HG03354 (cell line): ENCODE results near the gene SCFD2.

Experiments used
- ATAC-seq: cut with Tn5 transposase; IDR thresholded peaks from one replicate; pipeline ENCODE4 v1.9.1; 2021; ENCODE audit warnings: mild to moderate bottlenecking; ENCODE audit not compliant: unreplicated experiment, poor library complexity, severe bottlenecking

Gene SCFD2

DNA sequence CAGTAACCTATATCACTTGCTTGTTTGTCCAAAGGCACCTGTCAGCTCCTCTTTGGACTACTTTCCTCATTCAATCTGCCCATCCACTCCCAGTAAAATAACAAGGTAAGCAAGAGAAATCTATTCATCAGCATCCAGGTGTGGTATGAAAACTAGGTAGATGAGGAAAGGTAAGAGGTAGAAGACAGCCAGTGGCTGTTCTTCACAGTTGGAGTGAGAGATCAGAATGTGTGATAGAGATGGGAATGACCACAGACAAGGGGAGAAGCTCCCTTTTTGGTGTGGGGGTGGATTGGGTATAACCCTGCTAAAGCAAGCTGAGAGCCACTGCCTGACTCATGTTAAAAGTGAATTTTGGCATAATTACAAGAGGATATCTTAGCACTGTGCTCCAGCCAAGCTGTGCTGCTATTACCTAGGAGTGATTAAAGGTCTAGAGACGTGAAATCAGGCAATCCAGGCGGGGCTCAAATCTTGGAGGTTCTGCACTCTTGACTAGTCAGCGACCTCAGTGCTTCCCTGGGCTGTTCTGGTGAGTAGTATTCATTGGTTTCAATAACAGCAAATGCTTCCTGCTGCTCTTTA, 531.8 kb downstream of the SCFD2 start:
- ATAC-seq: no peak

DNA sequence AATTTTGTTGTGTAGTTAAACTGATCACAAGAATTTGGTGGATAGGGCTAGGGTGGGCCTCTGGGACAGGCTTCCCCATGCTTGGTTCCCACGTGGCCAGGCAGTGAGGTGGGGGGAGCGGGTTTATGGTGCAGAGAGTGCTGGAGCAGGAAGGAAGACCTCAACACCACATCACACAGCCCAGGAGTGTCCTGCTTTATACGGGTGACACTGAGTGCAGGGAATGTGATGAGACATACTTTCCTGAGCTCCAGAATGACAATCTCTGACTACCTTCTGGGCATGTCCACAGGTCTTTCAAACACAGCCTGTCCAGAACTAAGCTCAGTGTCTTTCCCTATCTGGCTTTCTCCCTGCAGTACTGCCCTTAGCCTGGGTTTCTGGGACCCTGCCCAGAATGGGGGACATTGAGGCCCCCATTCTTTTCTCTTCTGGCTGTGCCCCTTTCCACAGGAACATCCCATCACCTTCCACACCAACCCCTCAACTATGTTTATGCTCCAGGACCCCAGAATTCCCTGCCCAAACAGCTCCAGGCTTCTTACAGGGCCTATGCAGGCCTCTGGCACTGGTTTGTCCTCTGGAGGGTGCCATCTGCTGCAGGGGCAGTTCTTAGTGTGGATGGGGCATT, 540.3 kb downstream of the SCFD2 start:
- ATAC-seq: no peak

DNA sequence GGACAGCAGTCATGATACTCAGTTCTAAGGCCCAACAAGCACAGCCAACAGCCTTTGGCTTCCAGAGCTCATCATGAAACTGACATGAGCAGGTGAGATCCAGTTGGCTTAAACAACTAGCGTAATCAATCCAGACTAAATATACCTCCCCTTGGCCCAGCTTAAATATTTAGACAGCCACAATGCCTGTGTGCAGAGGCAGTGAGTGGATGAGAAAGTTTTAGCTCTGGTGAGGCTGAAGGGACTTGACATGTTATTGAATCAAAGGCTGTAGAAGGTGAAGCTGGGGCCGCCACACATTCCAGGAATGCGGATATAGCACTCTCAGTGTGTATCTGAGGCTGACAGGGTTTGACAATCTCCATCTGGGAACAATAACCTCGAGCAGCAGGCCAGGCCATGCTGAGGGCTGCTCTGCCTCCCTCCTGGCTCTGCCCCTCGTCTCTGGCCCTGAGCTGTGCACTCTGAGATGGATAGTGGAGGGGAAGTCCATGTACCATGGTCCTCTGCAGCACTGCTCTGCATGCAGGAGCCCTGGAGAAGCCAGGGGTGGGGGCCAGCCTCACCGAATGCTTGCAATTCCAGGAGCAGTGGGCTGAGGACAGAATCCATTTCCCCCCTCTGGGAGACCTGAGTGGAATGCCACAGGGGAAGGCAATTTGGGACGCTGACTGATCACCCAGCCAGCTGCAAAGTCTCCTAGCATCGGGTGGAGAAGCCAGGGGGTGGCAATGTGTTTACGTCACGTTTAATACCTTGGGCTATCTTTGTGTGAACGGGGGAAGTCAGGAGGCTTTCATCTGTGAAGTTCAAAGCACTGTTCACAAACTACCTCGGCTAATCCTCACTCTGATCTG, 541.0 kb downstream of the SCFD2 start:
- ATAC-seq: no peak

DNA sequence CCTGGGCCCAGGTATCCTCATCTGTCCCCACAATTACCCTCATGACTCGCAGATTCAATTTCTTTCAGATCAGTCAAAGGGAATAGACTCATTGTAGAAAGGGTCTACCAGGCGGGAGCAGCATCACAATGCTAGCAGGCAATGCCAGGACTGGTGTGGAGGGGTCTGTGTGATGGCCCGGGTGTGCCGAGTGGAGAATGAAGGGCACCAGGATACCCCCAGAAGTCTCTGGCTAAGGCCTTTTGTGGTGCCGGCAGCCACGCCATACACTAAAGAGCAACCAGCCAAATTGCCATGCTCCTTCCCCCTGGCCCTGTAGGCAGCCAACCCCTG, 541.6 kb downstream of the SCFD2 start:
- ATAC-seq: no peak

DNA sequence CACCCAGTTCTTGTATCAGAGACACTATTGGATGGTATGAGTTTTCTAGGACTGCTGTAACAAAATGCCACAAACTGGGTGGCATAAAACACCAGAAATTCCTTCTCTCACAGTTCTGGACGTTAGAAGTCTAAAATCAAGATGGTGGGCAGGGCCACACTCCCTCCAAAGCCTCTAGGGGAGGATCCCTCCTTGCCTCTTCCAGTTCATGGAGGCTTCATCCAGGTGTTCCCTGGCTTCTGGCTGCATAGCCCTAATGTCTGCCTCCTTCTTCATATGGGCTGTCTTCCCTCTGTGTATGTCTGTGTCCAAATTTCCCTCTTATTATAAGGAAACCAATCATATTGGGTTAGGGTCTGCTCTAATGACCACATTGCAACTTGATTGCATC, 542.2 kb downstream of the SCFD2 start:
- ATAC-seq: no peak
